Smooth muscle cell (in vitro differentiated cells): ENCODE results near the gene ARG2. TPM values are rescaled to one million over a fixed set of nuclear protein-coding genes. Genes with fewer than 3 reads are reported as not detected.

Experiments used
- DNase-seq: peaks from one replicate; lab custom pipeline; 2025; ENCODE audit not compliant: unreplicated experiment; lab: John Stamatoyannopoulos, UW
- H2AFZ ChIP-seq: fragments of 200-600 bp; sonication (generic); 2 replicates; pipeline ENCODE4 v1.6.0; 2016; ENCODE audit warnings: antibody characterized with exemption, low read depth, mild to moderate bottlenecking
- H3F3A ChIP-seq: fragments of 200-600 bp; sonication (generic); 2 replicates; pipeline ENCODE4 v1.6.0; 2017; ENCODE audit warnings: antibody characterized with exemption, low read depth
- H3K27ac ChIP-seq: fragments of 200-600 bp; sonication (generic); 2 replicates; pipeline ENCODE4 v1.5.1; 2016; ENCODE audit warnings: low read depth, mild to moderate bottlenecking
- H3K27me3 ChIP-seq: fragments of 200-600 bp; sonication (generic); 2 replicates; pipeline ENCODE4 v1.6.1; 2016; ENCODE audit warnings: low read depth, mild to moderate bottlenecking
- H3K36me3 ChIP-seq: fragments of 200-600 bp; sonication (generic); 2 replicates; pipeline ENCODE4 v1.5.1; 2016; ENCODE audit warnings: low read depth
- H3K4me1 ChIP-seq: fragments of 200-600 bp; sonication (generic); 2 replicates; pipeline ENCODE4 v1.5.1; 2016; ENCODE audit warnings: low read depth
- H3K4me2 ChIP-seq: fragments of 200-600 bp; sonication (generic); 2 replicates; pipeline ENCODE4 v1.6.0; 2016; ENCODE audit warnings: mild to moderate bottlenecking
- H3K4me3 ChIP-seq: fragments of 200-600 bp; sonication (generic); 2 replicates; pipeline ENCODE4 v1.5.1; 2016; ENCODE audit warnings: mild to moderate bottlenecking
- H3K79me2 ChIP-seq: fragments of 200-600 bp; sonication (generic); 2 replicates; pipeline ENCODE4 v1.6.0; 2016; ENCODE audit warnings: low read depth, mild to moderate bottlenecking
- H3K9ac ChIP-seq: fragments of 200-600 bp; sonication (generic); 2 replicates; pipeline ENCODE4 v1.6.0; 2016; ENCODE audit warnings: low read depth
- H3K9me3 ChIP-seq: fragments of 200-600 bp; sonication (generic); replicated peaks from 2 replicates; pipeline ENCODE4 v1.5.1; 2016; ENCODE audit warnings: low read depth
- H4K20me1 ChIP-seq: fragments of 200-600 bp; sonication (generic); 2 replicates; pipeline ENCODE4 v1.6.0; 2016; ENCODE audit warnings: low read depth
- WGBS: methylation state at CpG from one replicate; pipeline ENCODE4 v1.1.7; 2016; ENCODE audit warnings: low lambda C conversion rate; 5-methylcytosine and 5-hydroxymethylcytosine counted together
- polyA plus RNA-seq: library from polyadenylated mRNA; unstranded; fragments of >200 nt; fragmentation: Nextera tagmentation; extraction: Ambion mirVana; gene quantifications from 2 replicates; pipeline ENCODE4 v1.2.1, GENCODE V29; 2016
- small RNA-seq: library from RNA; depleted of rRNA; stranded (forward); fragments of <200 nt; gene quantifications from one replicate; pipeline ENCODE3, GENCODE V24; 2014
- total RNA-seq: library from RNA; depleted of rRNA; stranded (reverse); fragments of >200 nt; gene quantifications from 2 replicates; pipeline ENCODE4 v1.2.3, GENCODE V29; 2014
- TF ChIP-seq, protein P1 (sequence below): fragments of 200-600 bp; sonication (generic); IDR thresholded peaks from 2 replicates; pipeline ENCODE4 v1.5.1; 2017; ENCODE audit warnings: borderline replicate concordance, mild to moderate bottlenecking, antibody characterized with exemption; ENCODE audit not compliant: insufficient read depth, poor library complexity, severe bottlenecking

The ARG2 gene
- total and polyA plus RNA-seq, 2 experiments from 2014 or later = 11.3 to 18.5 TPM

DNA sequence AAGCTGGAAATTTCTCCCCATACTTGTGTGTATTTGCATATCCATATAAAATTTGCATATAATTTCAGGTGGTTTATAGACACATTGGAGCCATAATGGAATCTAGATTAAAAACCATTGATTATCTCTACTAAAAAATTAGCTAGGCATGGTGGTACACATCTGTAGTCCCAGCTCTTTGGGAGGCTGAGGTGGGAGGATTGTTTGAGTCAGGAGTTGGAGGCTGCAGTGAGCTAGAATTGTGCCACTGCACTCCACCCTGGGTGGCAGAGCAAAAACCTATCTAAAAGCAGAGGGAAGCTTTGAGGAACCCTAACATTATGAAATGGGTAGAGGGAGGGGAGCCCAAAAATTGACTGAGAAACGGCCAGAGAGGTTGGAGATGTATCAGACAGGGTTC is 78.5 kb downstream of the ARG2 start:
- Histone ChIP-seq H3K4me2 (no peak overlapping the region), H2AFZ (no peak overlapping the region), H3K36me3 (no peaks in the 10 kb centered on the region), H4K20me1 (peaks cover 11% of the 10 kb centered on the region), H3K9ac (no peak overlapping the region), H3K79me2 (peaks cover 14% of the 10 kb centered on the region), H3K9me3 (no peaks in the 10 kb centered on the region), H3K27ac (no peak overlapping the region), H3K4me3 (no peak overlapping the region), H3F3A (peaks cover 14% of the 10 kb centered on the region), H3K27me3 (no peaks in the 10 kb centered on the region), H3K4me1 (peaks cover 13% of the 10 kb centered on the region)
- no peak for DNase-seq
- TF ChIP-seq, protein P1, sequence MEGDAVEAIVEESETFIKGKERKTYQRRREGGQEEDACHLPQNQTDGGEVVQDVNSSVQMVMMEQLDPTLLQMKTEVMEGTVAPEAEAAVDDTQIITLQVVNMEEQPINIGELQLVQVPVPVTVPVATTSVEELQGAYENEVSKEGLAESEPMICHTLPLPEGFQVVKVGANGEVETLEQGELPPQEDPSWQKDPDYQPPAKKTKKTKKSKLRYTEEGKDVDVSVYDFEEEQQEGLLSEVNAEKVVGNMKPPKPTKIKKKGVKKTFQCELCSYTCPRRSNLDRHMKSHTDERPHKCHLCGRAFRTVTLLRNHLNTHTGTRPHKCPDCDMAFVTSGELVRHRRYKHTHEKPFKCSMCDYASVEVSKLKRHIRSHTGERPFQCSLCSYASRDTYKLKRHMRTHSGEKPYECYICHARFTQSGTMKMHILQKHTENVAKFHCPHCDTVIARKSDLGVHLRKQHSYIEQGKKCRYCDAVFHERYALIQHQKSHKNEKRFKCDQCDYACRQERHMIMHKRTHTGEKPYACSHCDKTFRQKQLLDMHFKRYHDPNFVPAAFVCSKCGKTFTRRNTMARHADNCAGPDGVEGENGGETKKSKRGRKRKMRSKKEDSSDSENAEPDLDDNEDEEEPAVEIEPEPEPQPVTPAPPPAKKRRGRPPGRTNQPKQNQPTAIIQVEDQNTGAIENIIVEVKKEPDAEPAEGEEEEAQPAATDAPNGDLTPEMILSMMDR = no peak
- WGBS = 100% methylated on average over 1 of the region's 1 CpG

Small RNA genes lying within 50 kb of the gene (small RNA-seq; reads per million reads assigned to genes)
- gene AL132640.3 (not detected), gene RF00019 (not detected), gene RNA5SP386 (not detected)

Other genes starting within 250 kb of the ARG2 start
- 1.8 and 3.1 TPM in 2 replicates for gene PLEK2, start 207.8 kb upstream of the ARG2 start, total RNA-seq
- 1.6 and 4.2 TPM in 2 replicates for gene PLEK2, start 207.8 kb upstream of the ARG2 start, polyA plus RNA-seq
- gene TMEM229B, start 131.2 kb upstream of the ARG2 start, total RNA-seq = 0.22 and 2.0 TPM in 2 replicates
- 0.49 TPM in 1 of 2 replicates, not detected in the other for gene TMEM229B, start 131.2 kb upstream of the ARG2 start, polyA plus RNA-seq
- gene PLEKHH1, start 86.6 kb upstream of the ARG2 start, total RNA-seq = 2.6 and 12.1 TPM in 2 replicates
- gene PLEKHH1, start 86.6 kb upstream of the ARG2 start, polyA plus RNA-seq = 0.88 and 3.8 TPM in 2 replicates
- gene PIGH, start 19.7 kb upstream of the ARG2 start, total RNA-seq = 15.5 and 35.8 TPM in 2 replicates
- gene PIGH, start 19.7 kb upstream of the ARG2 start, polyA plus RNA-seq = 20.6 and 23.7 TPM in 2 replicates
- 32.9 and 33.0 TPM in 2 replicates for gene VTI1B, start 54.7 kb downstream of the ARG2 start, total RNA-seq
- 106 and 113 TPM in 2 replicates for gene VTI1B, start 54.7 kb downstream of the ARG2 start, polyA plus RNA-seq
- 104 and 121 TPM in 2 replicates for gene RDH11, start 75.8 kb downstream of the ARG2 start, total RNA-seq
- gene RDH11, start 75.8 kb downstream of the ARG2 start, polyA plus RNA-seq = 106 and 116 TPM in 2 replicates
- 0.09 and 1.9 TPM in 2 replicates for gene RDH12, start 82.0 kb downstream of the ARG2 start, total RNA-seq
- 0.30 TPM in 1 of 2 replicates, not detected in the other for gene RDH12, start 82.0 kb downstream of the ARG2 start, polyA plus RNA-seq
- 22.3 and 42.7 TPM in 2 replicates for gene ZFYVE26, start 196.7 kb downstream of the ARG2 start, total RNA-seq
- 4.5 and 5.5 TPM in 2 replicates for gene ZFYVE26, start 196.7 kb downstream of the ARG2 start, polyA plus RNA-seq
- 5.3 and 13.4 TPM in 2 replicates for gene RAD51B, start 199.9 kb downstream of the ARG2 start, total RNA-seq
- gene RAD51B, start 199.9 kb downstream of the ARG2 start, polyA plus RNA-seq = 4.6 and 5.9 TPM in 2 replicates